ENCODE results near the gene PDCD1.

Gene PDCD1

GRCh38 chr2:241904011-241904718 is 45.5 kb upstream of the PDCD1 start:
- Histone ChIP-seq H3K36me3 (ENCODE audit: control insufficient read depth, insufficient read depth, low read length) (no peaks in the 10 kb centered on the region), H3K4me3 (replicated peaks; ENCODE audit: low read depth, low read length) (no peak overlapping the region), H3K27me3 (replicated peaks; ENCODE audit: control insufficient read depth, insufficient read depth, low read length) (no peaks in the 10 kb centered on the region)
- DNase-seq (ENCODE audit: extremely low read depth, insufficient read length) = no peak
- TF ChIP-seq CTCF (IDR thresholded peaks at IDR 0.05; ENCODE audit: insufficient read depth, low read length, poor library complexity, severe bottlenecking) = no peak

- Histone ChIP-seq H3K36me3 (ENCODE audit: control insufficient read depth, insufficient read depth, low read length) (no peaks in the 10 kb centered on the region), H3K27me3 (replicated peaks; ENCODE audit: control insufficient read depth, insufficient read depth, low read length) (no peaks in the 10 kb centered on the region), H3K4me3 (replicated peaks; ENCODE audit: low read depth, low read length) (no peak overlapping the region)
- DNase-seq (ENCODE audit: extremely low read depth, insufficient read length) = no peak
- no peak for TF ChIP-seq CTCF (IDR thresholded peaks at IDR 0.05; ENCODE audit: insufficient read depth, low read length, poor library complexity, severe bottlenecking)
Observed at GRCh38 chr2:241903121-241904010, 44.7 kb upstream of the PDCD1 start.

- TF ChIP-seq CTCF (IDR thresholded peaks at IDR 0.05; ENCODE audit: insufficient read depth, low read length, poor library complexity, severe bottlenecking) = no peak
- DNase-seq (ENCODE audit: extremely low read depth, insufficient read length) = no peak
- H3K4me3 ChIP-seq (replicated peaks; ENCODE audit: low read depth, low read length) = no peak overlapping the region
- H3K27me3 ChIP-seq (replicated peaks; ENCODE audit: control insufficient read depth, insufficient read depth, low read length) = no peaks in the 10 kb centered on the region
- H3K36me3 ChIP-seq (ENCODE audit: control insufficient read depth, insufficient read depth, low read length) = no peaks in the 10 kb centered on the region
Observed at GRCh38 chr2:241902357-241902991, 43.8 kb upstream of the PDCD1 start.

- no peaks in the 10 kb centered on the region for H3K36me3 ChIP-seq (ENCODE audit: control insufficient read depth, insufficient read depth, low read length)
- no peak for DNase-seq (ENCODE audit: extremely low read depth, insufficient read length)
- no peak overlapping the region for H3K4me3 ChIP-seq (replicated peaks; ENCODE audit: low read depth, low read length)
- TF ChIP-seq CTCF (IDR thresholded peaks at IDR 0.05; ENCODE audit: insufficient read depth, low read length, poor library complexity, severe bottlenecking) = no peak
- H3K27me3 ChIP-seq (replicated peaks; ENCODE audit: control insufficient read depth, insufficient read depth, low read length) = no peaks in the 10 kb centered on the region
Observed at GRCh38 chr2:241901500-241902351, 43.0 kb upstream of the PDCD1 start.

GRCh38 chr2:241901018-241901380 is 42.3 kb upstream of the PDCD1 start:
- DNase-seq (ENCODE audit: extremely low read depth, insufficient read length) = no peak
- Histone ChIP-seq H3K27me3 (replicated peaks; ENCODE audit: control insufficient read depth, insufficient read depth, low read length) (no peaks in the 10 kb centered on the region), H3K4me3 (replicated peaks; ENCODE audit: low read depth, low read length) (no peak overlapping the region), H3K36me3 (ENCODE audit: control insufficient read depth, insufficient read depth, low read length) (no peaks in the 10 kb centered on the region)
- TF ChIP-seq CTCF (IDR thresholded peaks at IDR 0.05; ENCODE audit: insufficient read depth, low read length, poor library complexity, severe bottlenecking) = no peak

Data from GM06990 (cell line).